Peyer's patch (tissue), 4 donors: ENCODE measurements around the gene SMKR1.

Experiments
- POLR2A ChIP-seq, 2 donors: fragments of 450-650 bp; IDR thresholded peaks; one replicate each; pipeline ENCODE4 v1.5.1; 2017; ENCODE audit warnings: antibody characterized with exemption in 2 of 2, mild to moderate bottlenecking in 2 of 2, moderate library complexity in 2 of 2
- TF ChIP-seq, protein P1 (sequence below), 6 experiments: fragments of 450-650 bp in 4 of 6; fragments of 200-600 bp in 2 of 6; sonication (generic) in 1 of 6; IDR thresholded peaks; one replicate each; pipeline ENCODE4 v1.5.1; 2017 to 2019; ENCODE audit warnings: antibody characterized with exemption in 6 of 6, mild to moderate bottlenecking in 3 of 6, moderate library complexity in 1 of 6

DNA sequence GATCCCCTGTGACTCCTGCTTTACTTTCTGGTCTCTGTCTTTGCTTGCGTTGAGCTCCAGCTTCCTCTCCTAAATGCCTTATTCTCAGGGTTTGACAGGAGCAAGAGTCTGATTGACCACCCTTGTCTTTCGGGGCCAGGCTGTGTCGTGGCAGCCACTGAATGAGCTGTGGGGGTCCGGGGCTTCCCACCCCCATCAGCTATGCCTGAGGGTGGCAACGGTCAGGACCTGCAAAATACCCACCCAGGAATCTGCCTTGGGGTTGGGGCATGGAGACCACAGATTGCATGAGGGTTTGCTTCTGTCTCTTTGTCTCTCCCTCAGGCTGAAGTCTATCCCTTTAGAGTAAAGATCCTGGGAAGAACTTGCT is 20.6 kb downstream of the SMKR1 start:
- TF ChIP-seq, protein P1, sequence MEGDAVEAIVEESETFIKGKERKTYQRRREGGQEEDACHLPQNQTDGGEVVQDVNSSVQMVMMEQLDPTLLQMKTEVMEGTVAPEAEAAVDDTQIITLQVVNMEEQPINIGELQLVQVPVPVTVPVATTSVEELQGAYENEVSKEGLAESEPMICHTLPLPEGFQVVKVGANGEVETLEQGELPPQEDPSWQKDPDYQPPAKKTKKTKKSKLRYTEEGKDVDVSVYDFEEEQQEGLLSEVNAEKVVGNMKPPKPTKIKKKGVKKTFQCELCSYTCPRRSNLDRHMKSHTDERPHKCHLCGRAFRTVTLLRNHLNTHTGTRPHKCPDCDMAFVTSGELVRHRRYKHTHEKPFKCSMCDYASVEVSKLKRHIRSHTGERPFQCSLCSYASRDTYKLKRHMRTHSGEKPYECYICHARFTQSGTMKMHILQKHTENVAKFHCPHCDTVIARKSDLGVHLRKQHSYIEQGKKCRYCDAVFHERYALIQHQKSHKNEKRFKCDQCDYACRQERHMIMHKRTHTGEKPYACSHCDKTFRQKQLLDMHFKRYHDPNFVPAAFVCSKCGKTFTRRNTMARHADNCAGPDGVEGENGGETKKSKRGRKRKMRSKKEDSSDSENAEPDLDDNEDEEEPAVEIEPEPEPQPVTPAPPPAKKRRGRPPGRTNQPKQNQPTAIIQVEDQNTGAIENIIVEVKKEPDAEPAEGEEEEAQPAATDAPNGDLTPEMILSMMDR (IDR thresholded peaks at IDR 0.05) = no peak
- no peak for TF ChIP-seq POLR2A (IDR thresholded peaks at IDR 0.05)
